GM12801 (cell line): Measurements from ENCODE around the gene YLPM1.

Source experiments
- CTCF ChIP-seq: IDR thresholded peaks from one replicate; pipeline ENCODE4 v1.5.1; 2011; ENCODE audit warnings: control low read depth; ENCODE audit not compliant: insufficient read length; ENCODE audit errors: extremely low read depth

Gene YLPM1

GRCh38 chr14:74834692-74835392 lies 71.7 kb downstream of the YLPM1 start:
- TF ChIP-seq CTCF: no peak

GRCh38 chr14:74835645-74836250 lies 72.6 kb downstream of the YLPM1 start:
- no peak for TF ChIP-seq CTCF

GRCh38 chr14:74836251-74836960 lies 73.3 kb downstream of the YLPM1 start:
- no peak for TF ChIP-seq CTCF

GRCh38 chr14:74838166-74838565 lies 75.0 kb downstream of the YLPM1 start:
- TF ChIP-seq CTCF: no peak

- TF ChIP-seq CTCF: no peak
Measured at GRCh38 chr14:74840603-74841030, 77.5 kb downstream of the YLPM1 start.

GRCh38 chr14:74841230-74842207 lies 78.4 kb downstream of the YLPM1 start:
- TF ChIP-seq CTCF: no peak

- no peak for TF ChIP-seq CTCF
Measured at GRCh38 chr14:74843653-74844052, 80.5 kb downstream of the YLPM1 start.
